Naive B cell (primary cell): ENCODE data around the gene TEX264. TPM values are rescaled to one million over a fixed set of nuclear protein-coding genes. Genes with fewer than 3 reads are reported as not detected.

ENCODE experiments used
- ATAC-seq, 2 donors: fragments of 150-1000 bp; cut with Tn5 transposase; 2 replicates each; pipeline ENCODE4 v1.10.0; 2021; ENCODE audit warnings: low read depth in 2 of 2, mild to moderate bottlenecking in 2 of 2, moderate library complexity in 2 of 2
- DNase-seq: peaks from one replicate; pipeline ENCODE4 v3.0.0; 2022
- H3K27ac Mint-ChIP-seq, 6 donors: one replicate each; pipeline ENCODE4 v1.8.0; 2020 to 2022; ENCODE audit warnings: mild to moderate bottlenecking in 6 of 6, mixed read lengths in 6 of 6, moderate library complexity in 5 of 6, inconsistent platforms in 2 of 6
- H3K27me3 Mint-ChIP-seq, 3 donors: one replicate each; pipeline ENCODE4 v1.8.0; 2021 to 2022; ENCODE audit warnings: mixed read lengths in 3 of 3, mild to moderate bottlenecking in 1 of 3
- H3K36me3 Mint-ChIP-seq, 2 donors: one replicate each; pipeline ENCODE4 v1.8.0; 2020 to 2022; ENCODE audit warnings: mixed read lengths in 2 of 2, inconsistent platforms in 1 of 2, mild to moderate bottlenecking in 1 of 2
- H3K4me1 Mint-ChIP-seq, 3 donors: one replicate each; pipeline ENCODE4 v1.8.0; 2020 to 2022; ENCODE audit warnings: mixed read lengths in 3 of 3, inconsistent platforms in 1 of 3, mild to moderate bottlenecking in 1 of 3, moderate library complexity in 1 of 3
- H3K4me3 Mint-ChIP-seq, 8 donors: one replicate each; pipeline ENCODE4 v1.8.0; 2020 to 2022; ENCODE audit warnings: mild to moderate bottlenecking in 8 of 8, mixed read lengths in 8 of 8, moderate library complexity in 8 of 8, inconsistent platforms in 2 of 8
- H3K9me3 Mint-ChIP-seq, 7 donors: one replicate each; pipeline ENCODE4 v1.8.0; 2020 to 2022; ENCODE audit warnings: mixed read lengths in 7 of 7, mild to moderate bottlenecking in 5 of 7, inconsistent platforms in 2 of 7, moderate library complexity in 1 of 7
- polyA plus RNA-seq, 6 donors: library from polyadenylated mRNA; unstranded; fragments of 300-500 nt; fragmentation: Illumina TruSeq; gene quantifications; one replicate each; pipeline ENCODE4 v1.2.3, GENCODE V29; 2021; ENCODE audit warnings: low read depth in 6 of 6

Gene TEX264
- polyA plus RNA-seq, 6 donors from 2014 or later = 69.7 to 101 (median 87.2) TPM

DNA sequence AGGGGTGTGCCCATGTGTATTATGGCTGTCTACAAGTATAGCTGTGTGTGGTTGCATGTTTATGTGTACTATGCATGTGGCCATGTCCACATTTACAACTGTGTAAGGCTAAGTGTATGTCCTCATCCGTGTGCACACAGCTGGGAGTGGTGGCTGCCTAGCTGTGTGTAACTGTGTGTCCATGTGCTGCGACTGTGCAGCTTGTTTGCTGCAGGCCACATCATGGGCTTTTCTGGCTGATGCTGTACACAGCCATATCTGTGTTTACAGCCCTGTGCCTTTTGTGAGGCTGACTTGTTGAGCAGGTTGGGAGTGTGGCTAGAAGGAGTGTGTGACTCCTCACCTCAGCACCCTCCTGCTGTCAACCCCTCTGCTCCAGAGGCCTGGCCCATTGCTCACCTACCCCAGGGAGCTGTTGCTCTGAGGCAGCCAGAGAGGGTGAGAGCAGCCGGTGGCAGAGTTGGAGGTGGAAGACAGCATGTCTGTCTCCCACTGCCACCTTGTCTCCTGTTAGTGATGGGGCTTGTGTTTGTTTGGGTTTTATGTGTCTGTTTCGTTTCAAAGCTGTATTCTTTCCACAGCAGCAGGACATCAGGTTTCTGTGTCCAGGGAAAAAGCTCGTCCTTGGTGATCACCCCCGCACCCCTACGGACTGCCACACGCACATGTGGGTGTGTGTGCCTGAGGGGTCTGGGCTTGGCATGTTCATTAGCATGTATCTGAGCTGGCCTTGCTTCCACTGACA is 34.4 kb downstream of the TEX264 start:
- Mint-ChIP-seq H3K36me3 (peaks cover 0 to 8% of the 10 kb centered on the region in 2 donors), H3K27ac (no peak overlapping the region)
- ATAC-seq = no peak

DNA sequence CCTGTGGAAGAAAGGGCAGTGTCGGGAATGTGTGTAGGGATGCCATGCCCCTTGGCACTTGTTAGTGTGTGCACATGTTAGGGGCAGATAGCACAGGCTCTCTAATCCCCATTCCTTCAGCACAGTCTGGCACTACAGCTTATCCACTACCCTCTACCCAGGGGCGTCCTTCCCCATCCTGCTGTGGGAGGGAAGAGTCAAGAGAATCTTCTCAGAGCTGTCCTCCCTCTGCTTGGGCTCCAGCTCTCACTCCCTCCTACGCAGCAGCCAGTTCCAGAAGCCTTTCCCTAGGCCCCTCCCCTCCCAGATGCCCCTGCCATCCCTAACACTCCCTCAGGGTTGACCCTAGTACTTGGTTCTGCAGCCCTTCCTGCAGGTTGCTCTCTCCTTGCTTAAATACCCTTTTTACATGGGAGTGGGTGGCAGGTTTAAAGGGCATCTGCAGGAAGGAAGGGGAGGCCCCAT is 35.0 kb downstream of the TEX264 start:
- no peaks in the 10 kb centered on the region for H3K9me3 Mint-ChIP-seq
- no peaks in the 10 kb centered on the region for H3K27me3 Mint-ChIP-seq
- DNase-seq (no peak), ATAC-seq (no peak)
- peaks cover 10 to 33% (median 28%) of the 10 kb centered on the region in 3 donors for H3K4me1 Mint-ChIP-seq
- no peak overlapping the region for H3K27ac Mint-ChIP-seq
- peaks cover 0 to 8% of the 10 kb centered on the region in 2 donors for H3K36me3 Mint-ChIP-seq
- no peak overlapping the region for H3K4me3 Mint-ChIP-seq

More for the DNA sequence above, 34.4 kb downstream of the TEX264 start:
- H3K4me3 Mint-ChIP-seq = no peak overlapping the region
- H3K9me3 Mint-ChIP-seq = no peaks in the 10 kb centered on the region
- H3K27me3 Mint-ChIP-seq = no peaks in the 10 kb centered on the region
- H3K4me1 Mint-ChIP-seq = peaks cover 10 to 33% (median 28%) of the 10 kb centered on the region in 3 donors
- no peak for DNase-seq

DNA sequence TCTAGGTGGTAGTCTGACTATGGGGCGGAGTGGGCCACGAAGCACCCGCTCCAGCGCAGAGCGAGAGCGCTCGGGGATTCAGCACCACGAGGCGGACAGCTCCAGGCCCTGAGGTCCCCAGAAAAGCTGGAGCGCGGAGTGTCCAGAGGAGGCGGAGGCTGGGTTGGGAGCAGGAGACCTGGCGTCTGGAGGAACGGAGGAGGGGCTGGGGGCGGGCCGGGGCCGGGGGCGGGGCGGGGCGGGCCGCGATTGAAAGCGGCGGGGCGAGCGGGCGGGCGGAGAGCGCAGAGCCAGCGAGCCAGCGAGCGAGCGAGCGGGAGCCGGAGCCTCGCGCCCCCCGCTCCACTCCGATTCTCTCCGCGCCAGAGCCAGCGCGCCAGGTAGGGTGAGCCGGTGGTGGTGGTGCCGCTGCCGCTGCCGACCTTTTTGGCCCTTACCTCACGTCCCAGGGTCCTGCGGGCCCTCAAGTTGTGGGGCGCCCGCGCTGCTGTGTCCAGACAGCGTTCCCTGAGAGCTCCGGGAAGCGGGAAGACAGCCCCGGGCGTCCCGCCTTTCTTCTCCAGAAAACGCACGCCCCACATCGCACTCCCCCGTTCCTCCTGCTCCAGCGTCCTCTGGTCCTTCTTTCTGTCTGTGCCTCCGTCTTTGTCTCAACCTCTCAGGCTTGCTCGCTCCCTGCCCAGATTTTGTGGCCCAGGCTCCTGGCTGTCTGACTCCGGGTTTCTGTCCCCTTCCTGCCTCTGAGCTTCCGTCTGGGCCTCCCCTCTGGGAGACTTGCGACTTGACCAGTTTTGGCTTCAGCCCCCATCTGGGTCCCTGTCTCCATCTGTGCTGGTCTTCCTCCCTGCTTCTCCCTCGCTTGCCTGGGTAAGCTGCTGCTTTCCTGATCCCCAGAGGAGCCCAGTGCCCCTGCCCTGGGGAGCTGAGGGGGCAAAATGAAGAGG is 36.0 kb downstream of the TEX264 start, which contains the start of gene GRM2:
Gene GRM2 (plus strand): TSS at position 281 of the 944 bp plus-strand sequence. CDS start 1,916 bp downstream, outside the sequence.
- Mint-ChIP-seq H3K4me1 (peaks cover 10 to 33% (median 28%) of the 10 kb centered on the region in 3 donors), H3K9me3 (no peaks in the 10 kb centered on the region), H3K4me3 (peak within 1 kb of the TSS in 3 of 8 donors; percentile 35 to 70 (median 40)), H3K27me3 (no peaks in the 10 kb centered on the region), H3K36me3 (peaks cover 0 to 8% of the 10 kb centered on the region in 2 donors), H3K27ac (peak within 1 kb of the TSS in 3 of 6 donors; percentile 26 to 76 (median 43))
- no peak for DNase-seq
- no peak for ATAC-seq

DNA sequence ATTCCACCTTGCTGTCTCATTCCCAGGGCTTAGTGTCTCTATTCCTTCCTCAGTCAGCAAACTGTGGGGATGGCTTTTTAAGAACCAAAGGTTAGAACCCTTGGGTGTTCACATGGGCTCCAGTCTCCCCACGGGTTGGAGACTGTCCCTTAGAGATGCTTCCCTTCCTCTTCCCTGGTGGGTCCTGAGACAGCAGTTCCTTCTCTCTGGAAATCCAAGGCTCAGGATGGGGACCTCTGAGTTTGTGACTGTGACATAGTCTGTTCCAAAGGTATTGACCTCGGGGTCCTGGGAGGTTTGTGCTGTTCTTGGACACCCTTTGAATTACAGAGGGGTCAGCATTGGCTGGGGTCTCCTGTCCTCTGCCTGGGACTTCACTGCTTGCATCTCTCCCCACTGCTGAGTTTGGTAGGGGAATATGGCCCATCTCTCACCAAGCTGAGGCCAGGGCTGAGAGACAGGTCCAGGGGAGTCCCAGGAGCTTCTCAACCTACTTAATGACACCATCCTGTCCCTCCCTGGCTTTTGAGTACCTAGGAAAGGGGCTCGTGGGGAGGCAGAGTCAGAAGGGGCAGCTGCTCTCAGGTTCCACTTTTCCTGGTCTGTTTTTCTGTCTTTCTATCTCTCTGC is 37.3 kb downstream of the TEX264 start:
- DNase-seq (no peak), ATAC-seq (no peak)
- Mint-ChIP-seq H3K36me3 (peaks cover 0 to 8% of the 10 kb centered on the region in 2 donors), H3K27ac (peak overlapping the region in 2 of 6 donors; percentile 26 to 59), H3K4me1 (peaks cover 10 to 33% (median 28%) of the 10 kb centered on the region in 3 donors), H3K4me3 (peak overlapping the region in 1 of 8 donors; percentile 29), H3K9me3 (no peaks in the 10 kb centered on the region), H3K27me3 (no peaks in the 10 kb centered on the region)

DNA sequence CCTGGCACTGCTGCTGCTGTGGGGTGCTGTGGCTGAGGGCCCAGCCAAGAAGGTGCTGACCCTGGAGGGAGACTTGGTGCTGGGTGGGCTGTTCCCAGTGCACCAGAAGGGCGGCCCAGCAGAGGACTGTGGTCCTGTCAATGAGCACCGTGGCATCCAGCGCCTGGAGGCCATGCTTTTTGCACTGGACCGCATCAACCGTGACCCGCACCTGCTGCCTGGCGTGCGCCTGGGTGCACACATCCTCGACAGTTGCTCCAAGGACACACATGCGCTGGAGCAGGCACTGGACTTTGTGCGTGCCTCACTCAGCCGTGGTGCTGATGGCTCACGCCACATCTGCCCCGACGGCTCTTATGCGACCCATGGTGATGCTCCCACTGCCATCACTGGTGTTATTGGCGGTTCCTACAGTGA is 38.0 kb downstream of the TEX264 start:
- Mint-ChIP-seq H3K9me3 (no peaks in the 10 kb centered on the region), H3K27ac (peak overlapping the region in 4 of 6 donors; percentile 42 to 63 (median 54)), H3K36me3 (peaks cover 0 to 8% of the 10 kb centered on the region in 2 donors), H3K27me3 (no peaks in the 10 kb centered on the region), H3K4me1 (peaks cover 10 to 33% (median 28%) of the 10 kb centered on the region in 3 donors), H3K4me3 (no peak overlapping the region)
- ATAC-seq (no peak), DNase-seq (no peak)

DNA sequence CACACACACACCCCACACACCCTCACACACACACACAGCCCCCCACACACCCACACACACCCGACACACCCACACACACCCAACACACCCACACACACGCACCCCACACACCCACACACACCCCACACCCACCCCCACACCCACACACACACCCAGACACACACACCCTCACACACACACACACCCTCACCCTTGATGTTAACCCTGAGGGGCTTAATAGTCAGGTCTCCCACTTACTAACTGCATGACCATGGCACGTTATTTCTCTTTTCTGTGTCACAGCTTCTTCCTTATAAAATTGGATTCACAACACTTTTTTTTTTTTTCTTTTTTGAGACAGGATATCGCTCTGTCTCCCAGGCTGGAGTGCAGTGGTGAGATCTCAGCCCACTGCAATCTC is 38.6 kb downstream of the TEX264 start:
- H3K9me3 Mint-ChIP-seq = no peaks in the 10 kb centered on the region
- peaks cover 0 to 3% of the 10 kb centered on the region in 2 donors for H3K36me3 Mint-ChIP-seq
- DNase-seq (no peak), ATAC-seq (no peak)
- H3K27me3 Mint-ChIP-seq = no peaks in the 10 kb centered on the region
- H3K4me1 Mint-ChIP-seq = peaks cover 10 to 27% (median 23%) of the 10 kb centered on the region in 3 donors
- H3K27ac Mint-ChIP-seq = peak overlapping the region; percentile 33 to 85 (median 68)
- H3K4me3 Mint-ChIP-seq = no peak overlapping the region

DNA sequence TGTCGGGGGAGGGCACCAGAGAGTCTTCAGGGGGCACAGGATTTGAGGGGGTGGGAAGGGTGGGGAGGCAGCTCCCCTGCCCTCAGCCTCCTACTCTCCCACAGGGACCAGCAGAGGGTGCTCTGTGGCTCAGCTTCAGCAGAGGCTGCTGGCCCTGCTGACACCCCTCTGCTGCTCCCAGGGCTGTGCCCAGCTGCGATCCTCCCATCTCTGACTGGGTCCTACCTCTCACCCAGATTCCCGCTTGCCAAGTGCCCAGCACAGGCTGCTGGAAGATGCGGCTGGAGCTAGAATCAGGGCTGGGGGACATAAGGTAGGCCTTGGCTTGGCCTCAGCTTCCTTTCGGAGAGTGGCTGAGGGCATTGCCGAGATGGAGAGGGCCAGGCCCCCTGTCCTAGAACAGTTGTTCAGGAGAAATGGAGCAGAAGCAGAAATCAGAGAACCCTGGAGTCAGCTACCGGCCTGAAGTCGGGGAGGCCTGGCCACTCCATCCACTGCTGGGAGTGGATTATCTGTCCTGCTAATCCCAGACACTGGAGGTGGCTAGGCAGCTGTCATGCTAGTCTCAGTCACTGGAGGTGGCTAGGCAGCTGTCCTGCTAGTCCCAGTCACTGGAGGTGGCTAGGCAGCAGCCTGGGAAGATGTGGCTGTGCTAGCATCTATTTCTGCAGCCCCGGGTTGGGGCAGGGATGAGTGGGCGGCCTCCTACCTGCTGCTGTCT is 39.7 kb downstream of the TEX264 start:
- H3K4me1 Mint-ChIP-seq = peaks cover 13 to 25% (median 20%) of the 10 kb centered on the region in 3 donors
- no peak for ATAC-seq
- no peak for DNase-seq
- H3K36me3 Mint-ChIP-seq = no peaks in the 10 kb centered on the region
- H3K4me3 Mint-ChIP-seq = no peak overlapping the region
- H3K9me3 Mint-ChIP-seq = no peaks in the 10 kb centered on the region
- H3K27ac Mint-ChIP-seq = peak overlapping the region in 1 of 6 donors; percentile 72
- no peaks in the 10 kb centered on the region for H3K27me3 Mint-ChIP-seq

DNA sequence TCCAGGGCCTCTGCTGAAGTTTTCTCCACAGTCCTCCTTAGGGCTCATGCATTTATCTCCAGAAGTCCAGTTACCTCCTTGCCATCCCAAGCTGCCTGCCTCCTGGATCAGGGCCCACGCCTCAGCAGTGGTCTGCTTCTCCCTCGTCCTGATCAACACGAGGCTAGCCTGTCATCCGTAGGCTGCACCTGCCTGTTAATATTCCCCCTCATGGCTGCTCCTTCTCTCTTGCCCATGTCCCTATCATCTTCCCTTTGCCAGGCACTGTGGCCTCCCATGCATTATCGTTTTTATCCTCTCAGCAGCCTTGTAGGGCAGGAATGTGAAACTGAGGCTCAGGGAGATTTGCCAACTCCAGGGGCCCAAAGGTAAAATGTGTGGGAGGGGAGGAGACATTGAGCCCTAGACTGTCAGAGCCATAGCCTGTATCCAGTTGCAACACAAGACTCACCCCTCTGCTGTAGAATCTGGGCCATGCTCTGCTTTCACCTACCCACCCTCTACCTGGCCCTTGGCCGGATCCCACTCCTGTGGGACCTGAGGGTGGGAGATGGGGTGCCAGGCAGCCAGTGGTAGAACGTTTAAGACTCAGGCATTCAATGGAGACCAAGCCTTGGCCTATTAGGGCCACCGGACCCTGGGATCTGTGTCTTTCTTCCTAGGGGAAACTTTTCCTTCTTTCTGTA is 40.4 kb downstream of the TEX264 start:
- H3K4me3 Mint-ChIP-seq = no peak overlapping the region
- no peak for DNase-seq
- H3K36me3 Mint-ChIP-seq = no peaks in the 10 kb centered on the region
- peaks cover 13 to 20% (median 18%) of the 10 kb centered on the region in 3 donors for H3K4me1 Mint-ChIP-seq
- H3K27me3 Mint-ChIP-seq = no peaks in the 10 kb centered on the region
- peak overlapping the region in 2 of 6 donors; percentile 52 to 65 for H3K27ac Mint-ChIP-seq
- no peak for ATAC-seq
- no peaks in the 10 kb centered on the region for H3K9me3 Mint-ChIP-seq

DNA sequence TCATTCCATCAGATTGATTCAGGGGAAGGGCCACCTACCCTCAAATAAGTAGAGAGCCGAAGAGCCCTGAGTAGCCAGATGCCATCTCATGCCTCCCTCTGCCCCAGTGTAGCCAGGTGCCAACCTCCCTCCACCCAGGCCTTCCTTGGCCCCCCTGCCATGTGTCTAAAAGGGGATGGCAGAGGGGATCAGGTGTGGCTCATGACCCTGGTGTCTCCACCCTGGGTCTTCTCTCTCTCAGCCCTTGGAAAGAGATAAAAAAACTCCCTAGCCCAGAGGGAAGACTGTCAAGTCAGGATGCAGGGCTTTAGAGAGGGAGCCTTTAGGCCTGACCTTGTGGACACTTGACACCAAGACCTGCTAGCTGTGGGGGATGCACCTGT is 41.0 kb downstream of the TEX264 start:
- no peak for ATAC-seq
- no peak overlapping the region for H3K4me3 Mint-ChIP-seq
- peaks cover 13 to 20% (median 18%) of the 10 kb centered on the region in 3 donors for H3K4me1 Mint-ChIP-seq
- H3K9me3 Mint-ChIP-seq = no peaks in the 10 kb centered on the region
- H3K36me3 Mint-ChIP-seq = no peaks in the 10 kb centered on the region
- peak overlapping the region in 2 of 6 donors; percentile 5 to 65 for H3K27ac Mint-ChIP-seq
- DNase-seq = no peak
- no peaks in the 10 kb centered on the region for H3K27me3 Mint-ChIP-seq

DNA sequence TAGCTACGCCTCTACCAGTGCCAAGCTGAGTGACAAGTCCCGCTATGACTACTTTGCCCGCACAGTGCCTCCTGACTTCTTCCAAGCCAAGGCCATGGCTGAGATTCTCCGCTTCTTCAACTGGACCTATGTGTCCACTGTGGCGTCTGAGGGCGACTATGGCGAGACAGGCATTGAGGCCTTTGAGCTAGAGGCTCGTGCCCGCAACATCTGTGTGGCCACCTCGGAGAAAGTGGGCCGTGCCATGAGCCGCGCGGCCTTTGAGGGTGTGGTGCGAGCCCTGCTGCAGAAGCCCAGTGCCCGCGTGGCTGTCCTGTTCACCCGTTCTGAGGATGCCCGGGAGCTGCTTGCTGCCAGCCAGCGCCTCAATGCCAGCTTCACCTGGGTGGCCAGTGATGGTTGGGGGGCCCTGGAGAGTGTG is 41.5 kb downstream of the TEX264 start:
- no peak for ATAC-seq
- Mint-ChIP-seq H3K27me3 (no peaks in the 10 kb centered on the region), H3K4me3 (no peak overlapping the region), H3K4me1 (peaks cover 10 to 18% (median 15%) of the 10 kb centered on the region in 3 donors), H3K9me3 (no peaks in the 10 kb centered on the region), H3K27ac (no peak overlapping the region), H3K36me3 (no peaks in the 10 kb centered on the region)
- no peak for DNase-seq

DNA sequence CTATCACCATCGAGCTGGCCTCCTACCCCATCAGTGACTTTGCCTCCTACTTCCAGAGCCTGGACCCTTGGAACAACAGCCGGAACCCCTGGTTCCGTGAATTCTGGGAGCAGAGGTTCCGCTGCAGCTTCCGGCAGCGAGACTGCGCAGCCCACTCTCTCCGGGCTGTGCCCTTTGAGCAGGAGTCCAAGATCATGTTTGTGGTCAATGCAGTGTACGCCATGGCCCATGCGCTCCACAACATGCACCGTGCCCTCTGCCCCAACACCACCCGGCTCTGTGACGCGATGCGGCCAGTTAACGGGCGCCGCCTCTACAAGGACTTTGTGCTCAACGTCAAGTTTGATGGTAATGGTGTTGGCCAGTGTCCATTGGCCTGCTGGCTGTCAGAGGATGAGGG is 41.9 kb downstream of the TEX264 start:
- Mint-ChIP-seq H3K4me3 (no peak overlapping the region), H3K36me3 (no peaks in the 10 kb centered on the region), H3K9me3 (no peaks in the 10 kb centered on the region), H3K4me1 (peaks cover 6 to 18% (median 11%) of the 10 kb centered on the region in 3 donors), H3K27me3 (no peaks in the 10 kb centered on the region), H3K27ac (no peak overlapping the region)
- no peak for ATAC-seq
- no peak for DNase-seq
